HG02642 (cell line): ENCODE data around the gene SAMD4B.
"Not testable (repeated sequence)": the region's sequence is repeated elsewhere in the genome, so short reads cannot be mapped to it uniquely, and the experiment has no call there.

Experiments used
- ATAC-seq: cut with Tn5 transposase; IDR thresholded peaks from one replicate; pipeline ENCODE4 v1.9.1; 2021; ENCODE audit warnings: mild to moderate bottlenecking; ENCODE audit not compliant: unreplicated experiment, poor library complexity

The SAMD4B gene

GRCh38 chr19:39341719-39342604 lies at the start of gene SAMD4B:
SAMD4B (plus strand) TSS chr19:39342421; CDS start chr19:39356894, 14,473 bp downstream.
- peak; percentile 94 for ATAC-seq

- no peak for ATAC-seq
These were observed 48.8 kb upstream of the SAMD4B start for GRCh38 chr19:39293394-39293793.

GRCh38 chr19:39296055-39296645 lies 46.1 kb upstream of the SAMD4B start, which contains the start of gene IFNL1:
IFNL1 (plus strand) TSS chr19:39296407; CDS start chr19:39296422, 15 bp downstream.
- no peak for ATAC-seq

GRCh38 chr19:39296906-39297305 lies 45.3 kb upstream of the SAMD4B start:
- ATAC-seq = no peak

GRCh38 chr19:39297931-39298634 lies 44.1 kb upstream of the SAMD4B start:
- no peak for ATAC-seq

GRCh38 chr19:39299404-39299803 lies 42.8 kb upstream of the SAMD4B start:
- no peak for ATAC-seq

GRCh38 chr19:39299832-39300231 lies 42.4 kb upstream of the SAMD4B start:
- no peak for ATAC-seq

- ATAC-seq = no peak
These were observed 41.2 kb upstream of the SAMD4B start for GRCh38 chr19:39301021-39301420.

- ATAC-seq = no peak
These were observed 40.7 kb upstream of the SAMD4B start for GRCh38 chr19:39301562-39301961.

GRCh38 chr19:39303373-39304184 lies 38.6 kb upstream of the SAMD4B start:
- no peak for ATAC-seq

- ATAC-seq = no peak
These were observed 38.1 kb upstream of the SAMD4B start for GRCh38 chr19:39304185-39304513.

GRCh38 chr19:39304701-39305571 lies 37.3 kb upstream of the SAMD4B start:
- ATAC-seq = no peak

GRCh38 chr19:39306075-39306474 lies 36.1 kb upstream of the SAMD4B start:
- ATAC-seq = no peak

GRCh38 chr19:39307046-39307821 lies 35.0 kb upstream of the SAMD4B start:
- ATAC-seq = no peak

GRCh38 chr19:39307822-39308530 lies 34.2 kb upstream of the SAMD4B start:
- no peak for ATAC-seq

- no peak for ATAC-seq
These were observed 33.5 kb upstream of the SAMD4B start for GRCh38 chr19:39308531-39309304.

- not testable (repeated sequence) for ATAC-seq
These were observed 32.9 kb upstream of the SAMD4B start for GRCh38 chr19:39309305-39309670.
